RWPE2 (cell line): ENCODE data around the gene CALML6.

Experiments
- ATAC-seq: fragments of 200-7000 bp; cut with Tn5 transposase; 3 replicates; pipeline ENCODE4 v1.9.1; 2021; ENCODE audit warnings: low read depth
- DNase-seq: peaks from one replicate; pipeline ENCODE4 v3.0.0-alpha.2; 2020; ENCODE audit warnings: low spot score
- H3K27ac ChIP-seq: fragments of 450-650 bp; 2 replicates; pipeline ENCODE4 v1.5.1; 2017; ENCODE audit warnings: mild to moderate bottlenecking; ENCODE audit not compliant: poor library complexity, severe bottlenecking
- H3K27me3 ChIP-seq: fragments of 250-450 bp; sonication (Bioruptor Pico); 2 replicates; pipeline ENCODE4 v1.5.1; 2021; ENCODE audit warnings: mild to moderate bottlenecking, moderate library complexity; ENCODE audit not compliant: insufficient read depth, poor library complexity, severe bottlenecking
- H3K36me3 ChIP-seq: fragments of 250-450 bp; sonication (Bioruptor Pico); 2 replicates; pipeline ENCODE4 v1.5.1; 2020; ENCODE audit warnings: low read depth, mild to moderate bottlenecking, moderate library complexity
- H3K4me1 ChIP-seq: fragments of 250-450 bp; sonication (Bioruptor Pico); 2 replicates; pipeline ENCODE4 v1.5.1; 2021; ENCODE audit warnings: mild to moderate bottlenecking, moderate library complexity; ENCODE audit not compliant: insufficient read depth, poor library complexity, severe bottlenecking
- H3K4me3 ChIP-seq: fragments of 250-450 bp; sonication (Bioruptor Pico); 2 replicates; pipeline ENCODE4 v1.5.1; 2021; ENCODE audit warnings: mild to moderate bottlenecking, moderate library complexity; ENCODE audit not compliant: severe bottlenecking
- H3K9me3 ChIP-seq: fragments of 250-450 bp; sonication (Bioruptor Pico); 2 replicates; pipeline ENCODE4 v1.5.1; 2021; ENCODE audit warnings: mild to moderate bottlenecking, moderate library complexity; ENCODE audit not compliant: severe bottlenecking
- TF ChIP-seq, protein P1 (sequence below): fragments of 450-650 bp; IDR thresholded peaks from one replicate; pipeline ENCODE4 v1.5.1; 2017; ENCODE audit warnings: mild to moderate bottlenecking, moderate library complexity; ENCODE audit not compliant: poor library complexity, severe bottlenecking

The CALML6 gene, protein sequence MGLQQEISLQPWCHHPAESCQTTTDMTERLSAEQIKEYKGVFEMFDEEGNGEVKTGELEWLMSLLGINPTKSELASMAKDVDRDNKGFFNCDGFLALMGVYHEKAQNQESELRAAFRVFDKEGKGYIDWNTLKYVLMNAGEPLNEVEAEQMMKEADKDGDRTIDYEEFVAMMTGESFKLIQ

DNA sequence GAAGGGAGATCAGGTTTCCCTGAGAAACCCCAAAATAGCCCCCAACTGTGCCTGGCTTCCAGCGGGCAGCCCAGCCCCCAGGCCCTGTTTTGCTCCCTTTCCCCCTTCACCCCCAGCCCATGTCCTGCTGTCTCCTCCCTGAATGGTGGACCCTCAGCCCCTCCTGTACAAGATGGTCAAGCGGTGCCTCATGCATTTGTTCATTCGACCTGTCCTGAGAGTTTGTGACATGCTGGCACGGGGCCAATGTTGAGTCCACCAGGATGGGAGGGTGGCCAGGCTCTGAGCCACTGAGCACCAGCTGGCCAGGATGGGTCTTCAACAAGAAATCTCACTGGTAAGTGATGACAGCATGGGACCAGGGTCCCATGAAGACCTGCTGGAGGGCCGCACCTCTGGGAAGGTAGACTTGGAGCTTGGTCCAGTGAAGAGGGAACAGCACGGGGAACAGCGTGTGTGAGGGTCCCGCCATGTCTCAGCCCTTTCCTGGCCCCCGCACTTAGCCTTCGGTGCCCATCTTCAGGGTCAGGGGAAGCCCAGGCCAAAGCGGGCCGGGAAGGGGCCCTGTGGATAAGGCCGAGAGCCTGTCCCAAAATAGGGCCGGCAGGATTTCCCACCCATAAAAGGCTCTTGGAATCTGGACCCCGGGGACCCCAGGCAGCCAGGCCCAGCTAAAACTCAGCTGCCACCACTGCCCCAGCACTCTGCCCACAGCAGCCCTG is at the start of gene CALML6:
CALML6 (plus strand) TSS at position 290 of the 722 bp plus-strand sequence; CDS start at position 311, 21 bp downstream.
- Histone ChIP-seq H3K4me1 (no peaks in the 10 kb centered on the region), H3K27ac (no peak within 1 kb of the TSS), H3K36me3 (no peaks in the 10 kb centered on the region), H3K27me3 (no peaks in the 10 kb centered on the region), H3K4me3 (no peak within 1 kb of the TSS), H3K9me3 (no peaks in the 10 kb centered on the region)
- ATAC-seq (no peak), DNase-seq (peak; percentile 53)
- TF ChIP-seq, protein P1, sequence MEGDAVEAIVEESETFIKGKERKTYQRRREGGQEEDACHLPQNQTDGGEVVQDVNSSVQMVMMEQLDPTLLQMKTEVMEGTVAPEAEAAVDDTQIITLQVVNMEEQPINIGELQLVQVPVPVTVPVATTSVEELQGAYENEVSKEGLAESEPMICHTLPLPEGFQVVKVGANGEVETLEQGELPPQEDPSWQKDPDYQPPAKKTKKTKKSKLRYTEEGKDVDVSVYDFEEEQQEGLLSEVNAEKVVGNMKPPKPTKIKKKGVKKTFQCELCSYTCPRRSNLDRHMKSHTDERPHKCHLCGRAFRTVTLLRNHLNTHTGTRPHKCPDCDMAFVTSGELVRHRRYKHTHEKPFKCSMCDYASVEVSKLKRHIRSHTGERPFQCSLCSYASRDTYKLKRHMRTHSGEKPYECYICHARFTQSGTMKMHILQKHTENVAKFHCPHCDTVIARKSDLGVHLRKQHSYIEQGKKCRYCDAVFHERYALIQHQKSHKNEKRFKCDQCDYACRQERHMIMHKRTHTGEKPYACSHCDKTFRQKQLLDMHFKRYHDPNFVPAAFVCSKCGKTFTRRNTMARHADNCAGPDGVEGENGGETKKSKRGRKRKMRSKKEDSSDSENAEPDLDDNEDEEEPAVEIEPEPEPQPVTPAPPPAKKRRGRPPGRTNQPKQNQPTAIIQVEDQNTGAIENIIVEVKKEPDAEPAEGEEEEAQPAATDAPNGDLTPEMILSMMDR: no peak

- TF ChIP-seq, protein P1: no peak
- no peak overlapping the region for H3K27ac ChIP-seq
- no peaks in the 10 kb centered on the region for H3K27me3 ChIP-seq
- no peaks in the 10 kb centered on the region for H3K9me3 ChIP-seq
- ATAC-seq: no peak
- no peak for DNase-seq
- H3K36me3 ChIP-seq: peaks cover 3% of the 10 kb centered on the region; the same call in 1 of the 2 replicates
- H3K4me3 ChIP-seq: no peak overlapping the region
- no peaks in the 10 kb centered on the region for H3K4me1 ChIP-seq
Measured at GRCh38 chr1:1867164-1867563, 47.9 kb upstream of the CALML6 start.

- ATAC-seq: no peak
Measured at GRCh38 chr1:1869469-1869868, 45.6 kb upstream of the CALML6 start.

DNA sequence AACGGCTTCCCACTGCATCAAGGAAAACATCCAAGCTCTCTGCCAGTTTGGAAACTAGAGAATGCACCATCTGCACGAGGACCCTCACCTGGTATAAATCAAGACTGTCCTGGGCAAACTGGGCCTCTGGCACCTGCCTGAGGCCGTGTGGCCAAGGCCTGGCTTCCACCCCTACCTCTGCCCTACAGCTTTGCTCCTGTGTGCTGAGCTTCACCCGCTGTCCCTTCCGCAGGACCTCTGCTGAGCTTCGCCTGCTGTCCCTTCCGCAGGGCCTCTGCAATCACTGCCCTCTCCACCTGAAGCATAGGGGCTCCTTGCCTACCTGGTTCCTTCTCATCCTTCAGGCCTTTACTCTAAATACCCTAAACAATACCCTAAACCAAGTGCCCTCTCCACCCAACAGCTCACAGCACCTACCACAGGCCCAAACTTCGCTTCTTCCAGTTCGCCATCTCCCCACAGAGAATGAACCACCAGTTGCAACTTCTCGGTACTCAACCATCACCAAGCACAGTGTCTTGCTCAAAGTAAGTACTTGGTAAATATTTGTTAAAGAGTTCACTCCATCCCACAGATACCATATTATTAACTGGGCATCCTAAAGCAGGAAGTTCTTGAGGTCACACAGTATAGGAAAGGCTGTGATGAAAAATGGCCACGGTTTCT is 42.6 kb upstream of the CALML6 start:
- Histone ChIP-seq H3K27ac (no peak overlapping the region), H3K9me3 (no peaks in the 10 kb centered on the region), H3K36me3 (peaks cover 42% of the 10 kb centered on the region), H3K4me3 (no peak overlapping the region), H3K27me3 (no peaks in the 10 kb centered on the region), H3K4me1 (no peaks in the 10 kb centered on the region)
- ATAC-seq (no peak), DNase-seq (no peak)
- TF ChIP-seq, protein P1: no peak

More at GRCh38 chr1:1869469-1869868, 45.6 kb upstream of the CALML6 start:
- TF ChIP-seq, protein P1: no peak
- Histone ChIP-seq H3K27ac (no peak overlapping the region), H3K36me3 (peaks cover 22% of the 10 kb centered on the region), H3K4me1 (no peaks in the 10 kb centered on the region), H3K9me3 (no peaks in the 10 kb centered on the region), H3K27me3 (no peaks in the 10 kb centered on the region), H3K4me3 (no peak overlapping the region)
- DNase-seq: no peak
